ENCODE data around the gene C1orf198. TPM values are rescaled to one million over a fixed set of nuclear protein-coding genes. Genes with fewer than 3 reads are reported as not detected.

The C1orf198 gene
- total and polyA plus RNA-seq, 2 experiments from 2014 or later = 76.2 to 123 TPM

DNA sequence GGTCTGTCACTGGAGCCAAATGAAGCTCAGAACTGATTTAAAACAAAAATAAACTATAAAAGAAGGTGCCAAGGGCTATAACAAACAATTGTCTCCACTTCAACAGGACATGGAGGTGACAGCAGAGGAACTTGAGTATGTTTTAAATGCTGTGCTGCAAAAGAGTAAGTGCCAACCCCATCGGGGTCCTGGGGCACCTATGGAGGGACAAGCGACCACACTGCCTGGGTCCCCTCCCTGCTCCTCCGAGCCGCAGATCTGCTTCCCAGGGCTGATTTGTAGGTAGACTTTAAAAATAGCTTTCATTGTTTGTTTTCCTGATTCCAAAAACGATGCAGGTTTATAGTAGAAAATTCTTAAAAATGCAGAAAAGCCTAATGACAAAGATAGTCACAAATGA lies 78.3 kb downstream of the C1orf198 start:
- Histone ChIP-seq H3K4me2 (ENCODE audit: unreplicated experiment) (no peak overlapping the region), H3F3A (ENCODE audit: insufficient read depth) (no peaks in the 10 kb centered on the region), H3K9me2 (ENCODE audit: insufficient read depth) (no peaks in the 10 kb centered on the region), H3K79me2 (ENCODE audit: insufficient read depth) (no peaks in the 10 kb centered on the region), H3K4me1 (ENCODE audit: insufficient read depth) (no peaks in the 10 kb centered on the region), H3K27me3 (replicated peaks; ENCODE audit: insufficient read depth) (no peaks in the 10 kb centered on the region; the same call in 1 of the 2 replicates), H3K9me3 (ENCODE audit: low read depth) (no peaks in the 10 kb centered on the region), H3K27ac (no peak overlapping the region), H3K36me3 (ENCODE audit: low read depth) (no peaks in the 10 kb centered on the region), H2AFZ (no peak overlapping the region), H3K9ac (no peak overlapping the region), H3K4me3 (no peak overlapping the region), H4K20me1 (ENCODE audit: insufficient read depth) (no peaks in the 10 kb centered on the region)
- TF ChIP-seq EZH2 (IDR thresholded peaks at IDR 0.05; ENCODE audit: insufficient read depth, poor library complexity, severe bottlenecking) (no peak), EZH2phosphoT487 (IDR thresholded peaks at IDR 0.05; ENCODE audit: insufficient read depth, low read depth) (no peak)
- no peak for DNase-seq
- 61 to 76% methylated on average over 5 of the region's 5 CpGs for WGBS, 2 experiments (ENCODE audit: low coverage in 1 of 2, low lambda C conversion rate in 2 of 2, missing lambda C conversion rate in 2 of 2)
- in situ Hi-C loops (cut with MboI) = loop anchor here (10.0 kb wide), 2 partner anchors 135 to 415 kb away; no protein-coding TSS in a partner anchor

- Histone ChIP-seq H3K27me3 (replicated peaks; ENCODE audit: insufficient read depth) (no peaks in the 10 kb centered on the region; the same call in 1 of the 2 replicates), H3K9ac (no peak overlapping the region), H4K20me1 (ENCODE audit: insufficient read depth) (no peaks in the 10 kb centered on the region), H3K9me3 (ENCODE audit: low read depth) (no peaks in the 10 kb centered on the region), H3K4me1 (ENCODE audit: insufficient read depth) (no peaks in the 10 kb centered on the region), H2AFZ (no peak overlapping the region), H3F3A (ENCODE audit: insufficient read depth) (no peaks in the 10 kb centered on the region), H3K4me2 (ENCODE audit: unreplicated experiment) (no peak overlapping the region), H3K9me2 (ENCODE audit: insufficient read depth) (no peaks in the 10 kb centered on the region), H3K4me3 (no peak overlapping the region), H3K36me3 (ENCODE audit: low read depth) (no peaks in the 10 kb centered on the region), H3K79me2 (ENCODE audit: insufficient read depth) (no peaks in the 10 kb centered on the region), H3K27ac (no peak overlapping the region)
- DNase-seq = no peak
- in situ Hi-C loops (cut with MboI) = no loop called here
- TF ChIP-seq EZH2 (IDR thresholded peaks at IDR 0.05; ENCODE audit: insufficient read depth, poor library complexity, severe bottlenecking) = no peak
- TF ChIP-seq EZH2phosphoT487 (IDR thresholded peaks at IDR 0.05; ENCODE audit: insufficient read depth, low read depth) = no peak
- whole genome bisulfite sequencing, 2 experiments (ENCODE audit: low coverage in 1 of 2, low lambda C conversion rate in 2 of 2, missing lambda C conversion rate in 2 of 2) = 69 to 75% methylated on average over 10 of the region's 10 CpGs
Observed at GRCh38 chr1:230788561-230789275, 79.6 kb downstream of the C1orf198 start.

GRCh38 chr1:230787471-230787870 lies 80.8 kb downstream of the C1orf198 start:
- H3K9me3 ChIP-seq (ENCODE audit: low read depth) = no peaks in the 10 kb centered on the region
- no peak overlapping the region for H3K9ac ChIP-seq
- H3K4me3 ChIP-seq = no peak overlapping the region
- no peaks in the 10 kb centered on the region for H3F3A ChIP-seq (ENCODE audit: insufficient read depth)
- H3K4me1 ChIP-seq (ENCODE audit: insufficient read depth) = no peaks in the 10 kb centered on the region
- no peak for TF ChIP-seq EZH2 (IDR thresholded peaks at IDR 0.05; ENCODE audit: insufficient read depth, poor library complexity, severe bottlenecking)
- no peak for TF ChIP-seq EZH2phosphoT487 (IDR thresholded peaks at IDR 0.05; ENCODE audit: insufficient read depth, low read depth)
- H3K9me2 ChIP-seq (ENCODE audit: insufficient read depth) = no peaks in the 10 kb centered on the region
- no peaks in the 10 kb centered on the region for H3K36me3 ChIP-seq (ENCODE audit: low read depth)
- H2AFZ ChIP-seq = no peak overlapping the region
- 44 to 54% methylated on average over 7 of the region's 7 CpGs for WGBS, 2 experiments (ENCODE audit: low coverage in 1 of 2, low lambda C conversion rate in 2 of 2, missing lambda C conversion rate in 2 of 2)
- no peak overlapping the region for H3K4me2 ChIP-seq (ENCODE audit: unreplicated experiment)
- DNase-seq = no peak
- in situ Hi-C loops (cut with MboI) = no loop called here
- no peaks in the 10 kb centered on the region; the same call in 1 of the 2 replicates for H3K27me3 ChIP-seq (replicated peaks; ENCODE audit: insufficient read depth)
- no peak overlapping the region for H3K27ac ChIP-seq
- H3K79me2 ChIP-seq (ENCODE audit: insufficient read depth) = no peaks in the 10 kb centered on the region
- H4K20me1 ChIP-seq (ENCODE audit: insufficient read depth) = no peaks in the 10 kb centered on the region

Small RNA genes lying within 50 kb of the gene (small RNA-seq; reads per million reads assigned to genes)
- gene RN7SL837P (ENCODE audit: low read depth, low replicate concordance) (not detected), gene RNA5SP79 (ENCODE audit: low read depth, low replicate concordance) (not detected)

Other genes with a start within 250 kb of the C1orf198 start
- gene COG2, start 226.0 kb downstream of the C1orf198 start, total RNA-seq (2014; rRNA removed; shearing (Covaris generic)) = 16.4 and 22.6 TPM in 2 replicates
- 12.2 and 14.6 TPM in 2 replicates for gene COG2, start 226.0 kb downstream of the C1orf198 start, polyA plus RNA-seq (2016; fragmentation: Nextera tagmentation; extraction: Ambion mirVana)
- not detected in 2 replicates for gene AGT, start 154.4 kb downstream of the C1orf198 start, total RNA-seq (2014; rRNA removed; shearing (Covaris generic))
- 0.16 TPM in 1 of 2 replicates, not detected in the other for gene AGT, start 154.4 kb downstream of the C1orf198 start, polyA plus RNA-seq (2016; fragmentation: Nextera tagmentation; extraction: Ambion mirVana)
- not detected in 2 replicates for gene CAPN9, start 121.1 kb downstream of the C1orf198 start, total RNA-seq (2014; rRNA removed; shearing (Covaris generic))
- gene CAPN9, start 121.1 kb downstream of the C1orf198 start, polyA plus RNA-seq (2016; fragmentation: Nextera tagmentation; extraction: Ambion mirVana) = not detected in 2 replicates
- 11.1 and 14.3 TPM in 2 replicates for gene TTC13, start 110.3 kb upstream of the C1orf198 start, total RNA-seq (2014; rRNA removed; shearing (Covaris generic))
- gene TTC13, start 110.3 kb upstream of the C1orf198 start, polyA plus RNA-seq (2016; fragmentation: Nextera tagmentation; extraction: Ambion mirVana) = 6.7 and 9.1 TPM in 2 replicates
- gene ARV1, start 110.6 kb upstream of the C1orf198 start, total RNA-seq (2014; rRNA removed; shearing (Covaris generic)) = 25.0 and 30.2 TPM in 2 replicates
- gene ARV1, start 110.6 kb upstream of the C1orf198 start, polyA plus RNA-seq (2016; fragmentation: Nextera tagmentation; extraction: Ambion mirVana) = 26.2 and 27.5 TPM in 2 replicates
- gene FAM89A, start 171.7 kb upstream of the C1orf198 start, total RNA-seq (2014; rRNA removed; shearing (Covaris generic)) = 0.51 and 6.3 TPM in 2 replicates
- 2.4 and 3.1 TPM in 2 replicates for gene FAM89A, start 171.7 kb upstream of the C1orf198 start, polyA plus RNA-seq (2016; fragmentation: Nextera tagmentation; extraction: Ambion mirVana)

All from GM23248 (cell line).